ENCODE measurements around the gene LIME1. TPM values are rescaled to one million over a fixed set of nuclear protein-coding genes. Genes with fewer than 3 reads are reported as not detected.

The LIME1 gene
- total RNA-seq, 1 donor from 2014 or later, result 12.5 TPM

DNA sequence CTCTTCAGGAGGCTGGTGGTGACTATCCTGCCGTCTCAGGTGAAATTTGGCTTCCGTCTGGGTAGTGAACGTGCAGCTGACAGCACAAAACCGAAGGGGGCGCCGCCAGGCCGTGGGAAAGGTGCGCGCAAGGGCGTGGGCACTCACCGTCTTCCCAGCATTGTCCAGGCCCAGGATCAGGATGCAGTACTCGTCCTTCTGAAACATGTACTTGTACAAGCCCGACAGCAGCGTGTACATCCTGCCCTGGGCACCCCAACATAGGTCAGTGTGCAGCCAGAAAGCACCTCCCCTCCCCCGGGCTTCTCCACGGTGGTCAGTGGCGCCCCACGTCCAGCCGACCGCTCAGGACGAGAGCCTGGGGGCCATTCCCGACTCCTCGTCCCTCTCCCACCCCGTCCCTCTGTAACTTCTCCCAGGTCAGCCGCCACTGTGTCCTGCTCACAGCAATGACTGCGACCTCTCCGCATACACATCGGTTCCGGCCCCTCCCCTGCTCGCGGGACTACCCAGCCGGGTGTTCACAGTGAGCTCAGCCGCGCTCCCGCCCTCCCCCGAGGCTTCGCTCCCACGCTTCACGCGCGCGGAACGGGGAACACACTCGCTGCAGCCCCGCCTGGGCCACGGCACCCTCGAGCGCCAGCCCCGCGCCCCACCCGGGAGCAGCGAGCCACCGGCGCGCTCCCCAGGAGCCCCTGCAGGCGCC lies 29.5 kb upstream of the LIME1 start:
- H3K9me3 Mint-ChIP-seq (ENCODE audit: unreplicated experiment), result no peaks in the 10 kb centered on the region
- H3K36me3 Mint-ChIP-seq (ENCODE audit: unreplicated experiment), result peaks cover 25% of the 10 kb centered on the region
- peak overlapping the region; percentile 61 for H3K27ac Mint-ChIP-seq (ENCODE audit: unreplicated experiment)
- peaks cover 25% of the 10 kb centered on the region for H3K4me1 Mint-ChIP-seq (ENCODE audit: unreplicated experiment)
- no peaks in the 10 kb centered on the region for H3K27me3 Mint-ChIP-seq (ENCODE audit: unreplicated experiment)
- TF ChIP-seq, protein P1, sequence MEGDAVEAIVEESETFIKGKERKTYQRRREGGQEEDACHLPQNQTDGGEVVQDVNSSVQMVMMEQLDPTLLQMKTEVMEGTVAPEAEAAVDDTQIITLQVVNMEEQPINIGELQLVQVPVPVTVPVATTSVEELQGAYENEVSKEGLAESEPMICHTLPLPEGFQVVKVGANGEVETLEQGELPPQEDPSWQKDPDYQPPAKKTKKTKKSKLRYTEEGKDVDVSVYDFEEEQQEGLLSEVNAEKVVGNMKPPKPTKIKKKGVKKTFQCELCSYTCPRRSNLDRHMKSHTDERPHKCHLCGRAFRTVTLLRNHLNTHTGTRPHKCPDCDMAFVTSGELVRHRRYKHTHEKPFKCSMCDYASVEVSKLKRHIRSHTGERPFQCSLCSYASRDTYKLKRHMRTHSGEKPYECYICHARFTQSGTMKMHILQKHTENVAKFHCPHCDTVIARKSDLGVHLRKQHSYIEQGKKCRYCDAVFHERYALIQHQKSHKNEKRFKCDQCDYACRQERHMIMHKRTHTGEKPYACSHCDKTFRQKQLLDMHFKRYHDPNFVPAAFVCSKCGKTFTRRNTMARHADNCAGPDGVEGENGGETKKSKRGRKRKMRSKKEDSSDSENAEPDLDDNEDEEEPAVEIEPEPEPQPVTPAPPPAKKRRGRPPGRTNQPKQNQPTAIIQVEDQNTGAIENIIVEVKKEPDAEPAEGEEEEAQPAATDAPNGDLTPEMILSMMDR (IDR thresholded peaks at IDR 0.05), result peak; percentile 38
- peak; percentile 84 for DNase-seq (ENCODE audit: extremely low spot score, unreplicated experiment)
- peak overlapping the region; percentile 81 for H3K4me3 Mint-ChIP-seq (ENCODE audit: unreplicated experiment)

DNA sequence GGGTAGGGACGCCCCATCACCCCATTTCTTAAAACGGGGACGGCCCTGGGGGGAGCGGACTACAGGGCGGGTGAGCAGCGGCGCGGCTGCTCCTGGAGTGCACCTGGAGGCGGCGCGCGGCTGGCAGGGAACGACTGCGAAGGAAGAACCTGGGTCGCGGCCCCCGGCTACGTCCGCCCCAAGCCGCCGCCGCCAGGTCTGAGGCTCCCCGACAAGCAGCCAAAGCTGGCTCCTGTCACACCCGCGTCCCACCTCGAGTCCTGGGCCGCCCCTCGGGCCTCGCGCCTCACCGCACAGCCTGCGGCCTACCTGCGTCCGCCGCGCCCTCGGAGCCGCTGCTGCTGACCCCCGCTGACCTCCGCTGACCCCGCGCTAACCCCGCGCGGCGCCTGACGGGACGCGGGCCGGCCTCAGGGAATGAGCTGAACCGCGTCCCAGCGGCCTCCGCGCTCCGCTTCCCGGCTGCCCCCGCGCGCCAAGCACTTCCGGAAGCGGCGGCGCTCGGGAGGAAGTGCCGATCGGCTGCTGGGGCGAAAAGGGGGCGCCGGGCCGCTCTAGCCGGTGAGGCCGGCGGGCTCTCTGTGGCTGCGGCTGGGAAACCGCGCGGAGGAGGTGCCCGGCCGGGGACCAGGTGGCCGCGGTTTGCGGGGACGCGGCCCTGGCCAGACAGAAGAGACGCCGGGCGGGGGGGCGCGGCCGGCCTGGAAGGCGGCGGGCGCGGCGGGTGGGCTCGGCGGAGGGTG lies 28.7 kb upstream of the LIME1 start, which contains the start of the genes ARFRP1 and ZGPAT:
Gene ARFRP1, minus strand, starts transcription at position 419 of the 743 bp plus-strand sequence. CDS start 885 bp downstream, outside the sequence.
Gene ZGPAT, plus strand, starts transcription at position 482 of the 743 bp plus-strand sequence. CDS start 542 bp downstream, outside the sequence.
- H3K36me3 Mint-ChIP-seq (ENCODE audit: unreplicated experiment), result peaks cover 31% of the 10 kb centered on the region
- peak within 1 kb of the TSS; percentile 81 for H3K4me3 Mint-ChIP-seq (ENCODE audit: unreplicated experiment)
- peak within 1 kb of the TSS; percentile 63 for H3K27ac Mint-ChIP-seq (ENCODE audit: unreplicated experiment)
- no peaks in the 10 kb centered on the region for H3K27me3 Mint-ChIP-seq (ENCODE audit: unreplicated experiment)
- TF ChIP-seq, protein P1 (IDR thresholded peaks at IDR 0.05), result no peak
- H3K4me1 Mint-ChIP-seq (ENCODE audit: unreplicated experiment), result peaks cover 25% of the 10 kb centered on the region
- H3K9me3 Mint-ChIP-seq (ENCODE audit: unreplicated experiment), result peaks cover 5% of the 10 kb centered on the region
- peak; percentile 91 for DNase-seq (ENCODE audit: extremely low spot score, unreplicated experiment)

DNA sequence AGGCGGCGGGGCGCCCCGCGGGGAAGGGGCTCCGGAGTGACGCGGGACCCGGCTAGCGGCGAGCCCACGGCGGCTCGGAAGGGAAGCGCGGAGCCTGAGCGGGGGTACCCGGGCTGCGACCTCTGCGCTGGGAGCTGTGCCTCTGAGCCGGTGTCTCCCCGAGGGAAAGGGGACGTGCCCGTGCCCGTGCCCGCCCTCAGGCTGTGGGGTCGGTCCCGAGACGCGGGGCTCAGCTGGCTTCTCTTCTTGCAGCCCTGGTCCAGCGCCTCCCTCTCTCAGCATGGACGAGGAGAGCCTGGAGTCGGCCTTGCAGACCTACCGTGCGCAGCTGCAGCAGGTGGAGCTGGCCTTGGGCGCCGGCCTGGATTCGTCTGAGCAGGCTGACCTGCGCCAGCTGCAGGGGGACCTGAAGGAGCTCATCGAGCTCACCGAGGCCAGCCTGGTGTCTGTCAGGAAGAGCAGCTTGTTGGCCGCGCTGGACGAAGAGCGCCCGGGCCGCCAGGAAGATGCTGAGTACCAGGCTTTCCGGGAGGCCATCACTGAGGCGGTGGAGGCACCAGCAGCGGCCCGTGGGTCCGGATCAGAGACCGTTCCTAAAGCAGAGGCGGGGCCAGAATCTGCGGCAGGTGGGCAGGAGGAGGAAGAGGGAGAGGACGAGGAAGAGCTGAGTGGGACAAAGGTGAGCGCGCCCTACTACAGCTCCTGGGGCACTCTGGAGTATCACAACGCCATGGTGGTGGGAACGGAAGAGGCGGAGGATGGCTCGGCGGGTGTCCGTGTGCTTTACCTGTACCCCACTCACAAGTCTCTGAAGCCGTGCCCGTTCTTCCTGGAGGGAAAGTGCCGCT lies 27.9 kb upstream of the LIME1 start:
- TF ChIP-seq, protein P1 (IDR thresholded peaks at IDR 0.05), result no peak
- peaks cover 5% of the 10 kb centered on the region for H3K9me3 Mint-ChIP-seq (ENCODE audit: unreplicated experiment)
- no peak for DNase-seq (ENCODE audit: extremely low spot score, unreplicated experiment)
- peaks cover 25% of the 10 kb centered on the region for H3K4me1 Mint-ChIP-seq (ENCODE audit: unreplicated experiment)
- H3K27ac Mint-ChIP-seq (ENCODE audit: unreplicated experiment), result peak overlapping the region; percentile 63
- H3K36me3 Mint-ChIP-seq (ENCODE audit: unreplicated experiment), result peaks cover 33% of the 10 kb centered on the region
- no peaks in the 10 kb centered on the region for H3K27me3 Mint-ChIP-seq (ENCODE audit: unreplicated experiment)
- H3K4me3 Mint-ChIP-seq (ENCODE audit: unreplicated experiment), result peak overlapping the region; percentile 77

DNA sequence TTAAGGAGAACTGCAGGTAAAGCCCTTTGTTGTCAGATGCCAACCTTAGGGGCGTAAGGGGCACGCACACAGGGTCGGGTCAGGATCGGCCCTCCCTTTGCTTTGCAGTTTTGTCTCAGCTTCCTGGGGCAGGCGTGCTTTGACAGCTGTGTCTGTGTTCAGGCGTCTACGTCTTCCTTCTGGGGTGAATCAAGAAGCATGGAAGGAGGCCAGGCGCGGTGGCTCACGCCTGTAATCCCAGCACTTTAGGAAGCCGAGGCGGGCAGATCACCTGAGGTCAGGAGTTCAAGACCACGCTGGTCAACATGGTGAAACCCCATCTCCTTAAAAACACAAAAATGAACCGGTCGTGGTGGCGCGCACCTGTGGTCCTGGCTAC lies 27.3 kb upstream of the LIME1 start:
- Mint-ChIP-seq H3K27ac (ENCODE audit: unreplicated experiment) (no peak overlapping the region), H3K4me3 (ENCODE audit: unreplicated experiment) (peak overlapping the region; percentile 77), H3K9me3 (ENCODE audit: unreplicated experiment) (peaks cover 5% of the 10 kb centered on the region), H3K4me1 (ENCODE audit: unreplicated experiment) (peaks cover 25% of the 10 kb centered on the region), H3K27me3 (ENCODE audit: unreplicated experiment) (no peaks in the 10 kb centered on the region), H3K36me3 (ENCODE audit: unreplicated experiment) (peaks cover 36% of the 10 kb centered on the region)
- TF ChIP-seq, protein P1 (IDR thresholded peaks at IDR 0.05), result no peak
- DNase-seq (ENCODE audit: extremely low spot score, unreplicated experiment), result no peak
